CD4-positive, alpha-beta T cell treated with Interleukin-10 for 1 hour (primary cell): ENCODE data around the gene PLA2G12A.
"Not testable (repeated sequence)": the region's sequence is repeated elsewhere in the genome, so short reads cannot be mapped to it uniquely, and the experiment has no call there.

Experiments used
- DNase-seq: peaks from one replicate; pipeline ENCODE4 v3.0.0-alpha.2; 2020

The PLA2G12A gene

GRCh38 chr4:109728385-109728784 lies 1.5 kb downstream of the PLA2G12A start:
- no peak for DNase-seq

- DNase-seq = no peak
These were observed 6.8 kb downstream of the PLA2G12A start for GRCh38 chr4:109723110-109723509.

GRCh38 chr4:109722357-109722756 lies 7.5 kb downstream of the PLA2G12A start:
- DNase-seq = no peak

- DNase-seq = no peak
These were observed 8.8 kb downstream of the PLA2G12A start for GRCh38 chr4:109721033-109721432.

GRCh38 chr4:109719604-109720003 lies 10.3 kb downstream of the PLA2G12A start:
- DNase-seq = no peak

GRCh38 chr4:109718759-109719158 lies 11.1 kb downstream of the PLA2G12A start:
- no peak for DNase-seq

GRCh38 chr4:109713500-109713899 lies 16.4 kb downstream of the PLA2G12A start:
- DNase-seq = no peak

- no peak for DNase-seq
These were observed 20.9 kb downstream of the PLA2G12A start for GRCh38 chr4:109708990-109709389.

GRCh38 chr4:109708435-109708834 lies 21.4 kb downstream of the PLA2G12A start:
- DNase-seq = no peak

- no peak for DNase-seq
These were observed 26.1 kb downstream of the PLA2G12A start for GRCh38 chr4:109703664-109704361.

- peak; percentile 79 for DNase-seq
These were observed 26.8 kb downstream of the PLA2G12A start, which contains the start of gene CASP6 for GRCh38 chr4:109702950-109703663. TSS of gene CASP6 (minus strand) at chr4:109703445. CDS start at chr4:109703395, 50 bp downstream.

GRCh38 chr4:109701566-109702410 lies 28.1 kb downstream of the PLA2G12A start:
- DNase-seq = no peak

- no peak for DNase-seq
These were observed 30.2 kb downstream of the PLA2G12A start for GRCh38 chr4:109699553-109700225.

GRCh38 chr4:109698656-109699055 lies 31.2 kb downstream of the PLA2G12A start:
- no peak for DNase-seq

- no peak for DNase-seq
These were observed 38.4 kb downstream of the PLA2G12A start for GRCh38 chr4:109691411-109691920.

GRCh38 chr4:109690690-109691410 lies 39.0 kb downstream of the PLA2G12A start:
- peak; percentile 36 for DNase-seq

GRCh38 chr4:109684727-109685126 lies 45.1 kb downstream of the PLA2G12A start:
- no peak for DNase-seq

GRCh38 chr4:109683621-109684253 lies 46.1 kb downstream of the PLA2G12A start:
- no peak for DNase-seq

GRCh38 chr4:109682875-109683274 lies 47.0 kb downstream of the PLA2G12A start:
- DNase-seq = no peak

GRCh38 chr4:109678925-109679324 lies 50.9 kb downstream of the PLA2G12A start:
- DNase-seq = not testable (repeated sequence)

GRCh38 chr4:109678472-109678871 lies 51.4 kb downstream of the PLA2G12A start:
- DNase-seq = not testable (repeated sequence)
